ENCODE results near the gene TCP11. TPM values are rescaled to one million over a fixed set of nuclear protein-coding genes. Genes with fewer than 3 reads are reported as not detected.

The TCP11 gene
- total RNA-seq, 1 experiment from 2014 or later: not detected

Small RNA genes lying within 50 kb of the gene (small RNA-seq; reads per million reads assigned to genes)
- not detected for gene AL138721.1

Other genes with a start within 250 kb of the TCP11 start
- gene SCUBE3, start 72.6 kb upstream of the TCP11 start, total RNA-seq (2014; rRNA removed; shearing (Covaris generic)): 0.84 and 1.0 TPM in 2 replicates
- 11.6 and 14.0 TPM in 2 replicates for gene ZNF76, start 118.4 kb upstream of the TCP11 start, total RNA-seq (2014; rRNA removed; shearing (Covaris generic))
- 8.9 and 9.1 TPM in 2 replicates for gene DEF6, start 156.5 kb upstream of the TCP11 start, total RNA-seq (2014; rRNA removed; shearing (Covaris generic))
- gene PPARD, start 201.2 kb upstream of the TCP11 start, total RNA-seq (2014; rRNA removed; shearing (Covaris generic)): 11.1 and 13.4 TPM in 2 replicates

All from HT1080 (cell line).